NB4 (cell line): ENCODE results near the gene REC114.
"Not testable (repeated sequence)": the region's sequence is repeated elsewhere in the genome, so short reads cannot be mapped to it uniquely, and the experiment has no call there.

Source experiments
- DNase-seq: peaks from one replicate; pipeline ENCODE4 v3.0.0; 2010; ENCODE audit warnings: low read depth
- H3K4me3 ChIP-seq: one replicate; pipeline ENCODE4 v1.5.1; 2011; ENCODE audit warnings: mild to moderate bottlenecking, low read depth, low read length, moderate library complexity
- MYC ChIP-seq: IDR thresholded peaks from 2 replicates; pipeline ENCODE4 v1.6.1; 2011; ENCODE audit warnings: low read depth, low read length
- POLR2A ChIP-seq: IDR thresholded peaks from 2 replicates; pipeline ENCODE4 v1.6.1; 2011; ENCODE audit warnings: mild to moderate bottlenecking; ENCODE audit not compliant: insufficient read length; ENCODE audit errors: extremely low read depth
- TF ChIP-seq, protein P1 (sequence below): IDR thresholded peaks from 2 replicates; pipeline ENCODE4 v1.6.1; 2011; ENCODE audit warnings: low read depth, low read length
- TF ChIP-seq, protein P2 (sequence below): IDR thresholded peaks from one replicate; pipeline ENCODE4 v1.5.1; 2012; ENCODE audit warnings: low read depth, low read length

Gene REC114

DNA sequence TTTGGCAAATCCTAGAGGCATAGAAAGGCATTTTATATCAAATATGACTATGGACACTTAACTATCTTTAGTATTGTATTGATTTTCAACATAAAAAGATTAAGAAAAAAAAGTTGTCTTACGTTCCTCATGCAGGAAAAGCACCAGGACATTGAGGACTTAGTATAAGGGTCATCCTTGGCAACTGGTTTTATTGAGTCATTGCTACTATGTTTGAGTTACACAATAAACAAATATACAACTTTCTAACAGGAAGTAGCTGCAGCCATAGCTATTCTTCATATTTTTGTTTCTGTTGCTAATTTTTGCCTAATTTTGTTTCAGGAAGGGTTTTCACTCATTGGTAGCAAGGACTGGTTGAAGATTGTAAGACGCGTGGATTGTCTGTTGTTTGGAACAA lies 97.2 kb downstream of the REC114 start:
- H3K4me3 ChIP-seq: no peak overlapping the region
- TF ChIP-seq, protein P1, sequence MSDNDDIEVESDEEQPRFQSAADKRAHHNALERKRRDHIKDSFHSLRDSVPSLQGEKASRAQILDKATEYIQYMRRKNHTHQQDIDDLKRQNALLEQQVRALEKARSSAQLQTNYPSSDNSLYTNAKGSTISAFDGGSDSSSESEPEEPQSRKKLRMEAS: no peak
- TF ChIP-seq MYC (no peak), POLR2A (no peak)
- TF ChIP-seq, protein P2, sequence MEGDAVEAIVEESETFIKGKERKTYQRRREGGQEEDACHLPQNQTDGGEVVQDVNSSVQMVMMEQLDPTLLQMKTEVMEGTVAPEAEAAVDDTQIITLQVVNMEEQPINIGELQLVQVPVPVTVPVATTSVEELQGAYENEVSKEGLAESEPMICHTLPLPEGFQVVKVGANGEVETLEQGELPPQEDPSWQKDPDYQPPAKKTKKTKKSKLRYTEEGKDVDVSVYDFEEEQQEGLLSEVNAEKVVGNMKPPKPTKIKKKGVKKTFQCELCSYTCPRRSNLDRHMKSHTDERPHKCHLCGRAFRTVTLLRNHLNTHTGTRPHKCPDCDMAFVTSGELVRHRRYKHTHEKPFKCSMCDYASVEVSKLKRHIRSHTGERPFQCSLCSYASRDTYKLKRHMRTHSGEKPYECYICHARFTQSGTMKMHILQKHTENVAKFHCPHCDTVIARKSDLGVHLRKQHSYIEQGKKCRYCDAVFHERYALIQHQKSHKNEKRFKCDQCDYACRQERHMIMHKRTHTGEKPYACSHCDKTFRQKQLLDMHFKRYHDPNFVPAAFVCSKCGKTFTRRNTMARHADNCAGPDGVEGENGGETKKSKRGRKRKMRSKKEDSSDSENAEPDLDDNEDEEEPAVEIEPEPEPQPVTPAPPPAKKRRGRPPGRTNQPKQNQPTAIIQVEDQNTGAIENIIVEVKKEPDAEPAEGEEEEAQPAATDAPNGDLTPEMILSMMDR: no peak
- DNase-seq: no peak

DNA sequence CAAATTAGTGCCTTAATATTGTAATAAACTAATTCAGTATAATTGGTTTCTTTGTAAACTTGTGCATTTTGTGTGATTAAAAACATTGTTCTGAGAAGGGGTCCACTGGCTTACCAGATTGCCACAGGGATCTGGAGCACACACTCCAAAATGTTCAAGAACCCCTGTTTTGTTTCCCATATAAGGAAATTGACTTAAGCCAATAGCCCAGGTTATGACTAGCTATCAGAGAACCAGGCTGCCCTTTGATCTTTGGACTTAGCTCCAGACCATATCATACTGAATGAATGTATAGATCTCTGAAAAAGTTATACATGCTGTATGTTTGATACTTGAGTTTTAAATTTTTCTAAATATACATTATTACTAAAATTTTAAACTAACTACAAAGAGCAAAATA lies 98.5 kb downstream of the REC114 start:
- DNase-seq: no peak
- TF ChIP-seq, protein P1: no peak
- TF ChIP-seq POLR2A (no peak), MYC (no peak)
- TF ChIP-seq, protein P2: no peak

DNA sequence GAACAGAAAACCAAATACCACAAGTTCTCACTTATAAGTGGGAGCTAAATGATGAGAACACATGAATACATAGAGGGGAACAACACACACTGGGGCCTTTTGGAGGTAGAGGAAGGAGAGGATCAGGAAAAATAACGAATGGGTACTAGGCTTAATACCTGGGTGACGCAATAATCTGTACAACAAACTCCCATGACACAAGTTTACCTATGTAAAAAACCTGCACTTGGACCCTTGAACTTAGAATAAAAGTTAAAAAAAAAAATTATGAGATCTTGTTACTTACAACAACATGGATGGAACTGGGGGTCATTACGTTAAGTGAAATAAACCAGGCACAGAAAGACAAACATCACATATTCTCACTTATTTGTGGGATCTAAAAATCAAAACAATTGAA lies 106.0 kb downstream of the REC114 start:
- H3K4me3 ChIP-seq: not testable (repeated sequence)

More for the DNA sequence above, 98.5 kb downstream of the REC114 start:
- H3K4me3 ChIP-seq: no peak overlapping the region

DNA sequence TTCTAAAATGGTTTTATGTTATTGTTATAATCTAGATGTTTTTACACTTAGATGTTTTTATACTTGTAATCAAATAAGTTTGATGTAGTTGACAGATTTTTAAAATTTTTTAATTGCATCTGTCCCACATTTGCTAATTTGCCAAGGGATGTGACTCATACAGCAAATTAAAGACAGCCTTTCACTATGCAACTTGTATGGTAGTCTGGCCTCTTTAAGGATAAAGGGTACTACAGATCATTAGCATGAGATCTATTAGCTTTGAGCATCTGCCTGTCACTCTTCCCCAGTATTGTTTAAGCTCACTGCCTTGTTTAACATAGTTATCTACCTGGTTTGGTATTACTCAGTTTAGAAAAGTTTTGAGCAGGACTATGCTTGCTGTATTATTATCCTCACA lies 107.2 kb downstream of the REC114 start:
- TF ChIP-seq, protein P2: no peak
- TF ChIP-seq, protein P1: no peak
- no peak for TF ChIP-seq POLR2A
- TF ChIP-seq MYC: no peak
- no peak for DNase-seq

More for the DNA sequence above, 106.0 kb downstream of the REC114 start:
- DNase-seq: not testable (repeated sequence)

DNA sequence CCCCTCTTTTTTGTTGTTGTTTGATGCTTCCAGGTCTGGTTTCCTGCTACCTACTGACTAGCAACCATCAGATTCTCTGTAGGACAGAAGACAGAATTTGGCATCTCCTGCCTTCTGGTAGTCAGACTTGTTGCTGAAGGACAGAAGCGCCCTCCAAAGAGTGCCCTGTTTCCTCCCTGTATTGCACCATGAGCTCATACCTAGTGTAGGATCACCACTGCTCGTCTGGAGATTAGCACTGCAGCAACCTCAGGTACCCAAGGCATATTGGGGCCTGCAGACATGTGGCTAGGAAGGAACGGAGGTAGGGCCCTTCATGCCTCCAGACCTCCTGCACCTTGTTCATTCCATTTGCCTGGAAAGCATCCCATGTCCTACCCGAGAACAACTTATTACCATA lies 112.1 kb downstream of the REC114 start:
- DNase-seq: no peak
- TF ChIP-seq, protein P1: no peak
- TF ChIP-seq MYC (no peak), POLR2A (no peak)
- TF ChIP-seq, protein P2: no peak

More for the DNA sequence above, 107.2 kb downstream of the REC114 start:
- no peak overlapping the region for H3K4me3 ChIP-seq

DNA sequence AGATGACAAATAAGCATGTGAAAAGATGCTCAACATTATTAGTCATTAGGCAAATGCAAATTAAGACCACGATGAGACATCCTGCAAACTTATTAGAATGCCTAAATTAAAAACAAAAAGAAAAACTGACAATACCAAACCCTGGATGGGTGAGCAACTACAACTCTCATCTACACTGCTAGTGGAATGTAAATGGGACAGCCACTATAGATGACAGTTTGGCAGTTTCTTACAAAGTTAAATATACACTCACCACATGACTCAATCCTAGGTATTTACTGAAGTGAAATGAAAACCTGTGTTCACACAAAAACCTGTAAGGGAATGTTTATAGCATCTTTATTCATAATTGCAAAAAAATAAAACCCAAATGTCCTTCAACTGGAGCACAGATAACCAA lies 115.6 kb downstream of the REC114 start:
- no peak for DNase-seq
- TF ChIP-seq MYC: no peak
- TF ChIP-seq, protein P1: no peak
- TF ChIP-seq, protein P2: no peak
- no peak for TF ChIP-seq POLR2A
- H3K4me3 ChIP-seq: no peak overlapping the region

More for the DNA sequence above, 112.1 kb downstream of the REC114 start:
- H3K4me3 ChIP-seq: no peak overlapping the region
